H1 (cell line): ENCODE data around the gene PRXL2A. TPM values are rescaled to one million over a fixed set of nuclear protein-coding genes. Genes with fewer than 3 reads are reported as not detected.

Experiments
- CTCF ChIA-PET: fragments of 300-600 bp; sonication (Branson Sonifier 250); formaldehyde crosslinking; loops from one replicate; lab custom pipeline; 2021; ENCODE audit not compliant: partially characterized antibody; lab: Charles Lee
- POLR2A ChIA-PET: fragments of 300-600 bp; sonication (Branson Sonifier 250); formaldehyde crosslinking; loops from one replicate; lab custom pipeline; 2021; ENCODE audit warnings: inconsistent platforms; ENCODE audit not compliant: partially characterized antibody; lab: Charles Lee
- DNase-seq, 2 experiments: peaks; one replicate each; pipeline versions ENCODE4 v3.0.0 to v3.0.0-alpha.2; 2010 to 2022; ENCODE audit warnings: low spot score in 2 of 2, low read depth in 1 of 2, mixed read lengths in 1 of 2
- FAIRE-seq: peaks from 2 replicates; lab custom pipeline; 2011; peaks lifted over from hg19 to GRCh38; lab: Jason Lieb, UNC
- H2AFZ ChIP-seq: 2 replicates; pipeline ENCODE4 v1.8.1; 2012; ENCODE audit warnings: low read length, inconsistent platforms
- H2AK5ac ChIP-seq: 2 replicates; pipeline ENCODE4 v1.6.1; 2013; ENCODE audit warnings: low read depth, low read length
- H2BK120ac ChIP-seq: replicated peaks from 2 replicates; pipeline ENCODE3; 2013; ENCODE audit warnings: low read depth, low read length, inconsistent platforms
- H2BK12ac ChIP-seq: 2 replicates; pipeline ENCODE4 v1.6.1; 2013; ENCODE audit warnings: low read depth, low read length
- H2BK15ac ChIP-seq: 2 replicates; pipeline ENCODE4 v1.6.1; 2013; ENCODE audit warnings: low read length
- H2BK20ac ChIP-seq: 2 replicates; pipeline ENCODE4 v1.6.1; 2013; ENCODE audit warnings: low read length
- H2BK5ac ChIP-seq: 2 replicates; pipeline ENCODE4 v1.6.1; 2013; ENCODE audit warnings: low read depth, low read length
- H3K14ac ChIP-seq: 2 replicates; pipeline ENCODE4 v1.6.1; 2013; ENCODE audit warnings: inconsistent platforms; ENCODE audit not compliant: insufficient read length
- H3K18ac ChIP-seq: 2 replicates; pipeline ENCODE4 v1.6.1; 2013; ENCODE audit warnings: low read length; ENCODE audit errors: extremely low read depth
- H3K23ac ChIP-seq: 2 replicates; pipeline ENCODE4 v1.6.1; 2013; ENCODE audit warnings: inconsistent platforms; ENCODE audit not compliant: insufficient read length
- H3K23me2 ChIP-seq: 2 replicates; pipeline ENCODE4 v1.6.1; 2013; ENCODE audit warnings: low read depth, low read length
- H3K27ac ChIP-seq: 2 replicates; pipeline ENCODE4 v1.6.1; 2011; ENCODE audit warnings: low read depth, low read length, inconsistent platforms
- H3K27me3 ChIP-seq, 4 experiments: replicated peaks in 1 of 4; 1 replicate in 1 of 4; 2 replicates in 3 of 4; pipeline versions ENCODE4 v1.6.1 to v1.8.1; 2011 to 2013; ENCODE audit warnings: low read length in 3 of 4, mild to moderate bottlenecking in 3 of 4, inconsistent platforms in 2 of 4, mixed read lengths in 2 of 4, moderate library complexity in 1 of 4; ENCODE audit not compliant: control insufficient read depth in 3 of 4, insufficient read depth in 3 of 4; ENCODE audit errors: extremely low read depth in 1 of 4
- H3K36me3 ChIP-seq, 4 experiments: 2 replicates each; pipeline versions ENCODE4 v1.6.1 to v1.8.1; 2011 to 2013; ENCODE audit warnings: mild to moderate bottlenecking in 4 of 4, low read length in 3 of 4, moderate library complexity in 2 of 4, control low read depth in 1 of 4, inconsistent platforms in 1 of 4; ENCODE audit not compliant: insufficient read depth in 4 of 4, control insufficient read depth in 2 of 4
- H3K4ac ChIP-seq: replicated peaks from 2 replicates; pipeline ENCODE3; 2013; ENCODE audit warnings: low read length, low read depth, mixed read lengths, inconsistent platforms; ENCODE audit not compliant: insufficient read length
- H3K4me1 ChIP-seq, 4 experiments: replicated peaks in 1 of 4; 1 replicate in 1 of 4; 2 replicates in 3 of 4; pipeline versions ENCODE4 v1.6.1 to v1.8.1; 2011 to 2013; ENCODE audit warnings: low read length in 3 of 4, inconsistent platforms in 2 of 4, mixed read lengths in 1 of 4; ENCODE audit not compliant: insufficient read depth in 4 of 4, control insufficient read depth in 3 of 4
- H3K4me2 ChIP-seq, 2 experiments: 2 replicates each; pipeline versions ENCODE4 v1.6.1 to v1.8.1; 2011 to 2013; ENCODE audit warnings: low read depth in 2 of 2, low read length in 2 of 2, control low read depth in 1 of 2, inconsistent platforms in 1 of 2, mild to moderate bottlenecking in 1 of 2; ENCODE audit not compliant: insufficient read depth in 1 of 2
- H3K4me3 ChIP-seq, 4 experiments: fragments of 200-600, 300-600 bp in 1 of 4; sonication (generic), shearing (Covaris generic), sonication (Bioruptor Twin) in 1 of 4; 2 replicates each; pipeline versions ENCODE4 v1.5.1 to v1.8.1; 2011 to 2016; ENCODE audit warnings: low read length in 4 of 4, low read depth in 3 of 4, control low read depth in 2 of 4, inconsistent platforms in 2 of 4, mild to moderate bottlenecking in 2 of 4, mixed read lengths in 1 of 4, moderate library complexity in 1 of 4; ENCODE audit not compliant: insufficient read depth in 2 of 4; ENCODE audit errors: extremely low read depth in 1 of 4
- H3K56ac ChIP-seq: replicated peaks from 2 replicates; pipeline ENCODE3; 2013; ENCODE audit warnings: low read depth, mild to moderate bottlenecking, mixed read lengths, low read length, inconsistent platforms; ENCODE audit not compliant: insufficient read length
- H3K79me1 ChIP-seq: 2 replicates; pipeline ENCODE4 v1.6.1; 2013; ENCODE audit warnings: low read depth, low read length, control low read depth
- H3K79me2 ChIP-seq, 2 experiments: 2 replicates each; pipeline versions ENCODE4 v1.6.1 to v1.8.1; 2012 to 2013; ENCODE audit warnings: low read length in 2 of 2, mild to moderate bottlenecking in 2 of 2, inconsistent platforms in 1 of 2; ENCODE audit not compliant: insufficient read depth in 2 of 2, control insufficient read depth in 1 of 2
- H3K9ac ChIP-seq, 4 experiments: replicated peaks in 1 of 4; 1 replicate in 1 of 4; 2 replicates in 3 of 4; pipeline versions ENCODE4 v1.6.1 to v1.8.1; 2011 to 2013; ENCODE audit warnings: low read depth in 3 of 4, low read length in 3 of 4, control low read depth in 2 of 4, mild to moderate bottlenecking in 2 of 4, moderate library complexity in 2 of 4, inconsistent platforms in 1 of 4; ENCODE audit errors: extremely low read depth in 1 of 4
- H3K9me3 ChIP-seq, 2 experiments: 2 replicates each; pipeline versions ENCODE4 v1.6.1 to v1.8.1; 2012 to 2013; ENCODE audit warnings: mild to moderate bottlenecking in 2 of 2, moderate library complexity in 2 of 2, control low read depth in 1 of 2, inconsistent platforms in 1 of 2, low read depth in 1 of 2, low read length in 1 of 2, mixed read lengths in 1 of 2; ENCODE audit not compliant: insufficient read depth in 2 of 2
- H4K20me1 ChIP-seq, 2 experiments: replicated peaks in 1 of 2; 2 replicates each; pipeline versions ENCODE3 to v1.8.1; 2011 to 2013; ENCODE audit warnings: inconsistent platforms in 2 of 2, low read length in 2 of 2, mild to moderate bottlenecking in 1 of 2; ENCODE audit not compliant: insufficient read depth in 2 of 2, control insufficient read depth in 1 of 2
- H4K5ac ChIP-seq: 2 replicates; pipeline ENCODE4 v1.6.1; 2013; ENCODE audit warnings: low read length, low read depth, mixed read lengths, inconsistent platforms; ENCODE audit not compliant: insufficient read length
- H4K8ac ChIP-seq: 2 replicates; pipeline ENCODE4 v1.8.0; 2013; ENCODE audit warnings: mild to moderate bottlenecking, moderate library complexity, low read length, inconsistent platforms; ENCODE audit not compliant: insufficient read depth; ENCODE audit errors: extremely low read depth
- H4K91ac ChIP-seq: replicated peaks from 2 replicates; pipeline ENCODE3; 2013; ENCODE audit warnings: low read length, mixed read lengths, inconsistent platforms; ENCODE audit not compliant: insufficient read length
- BACH1 ChIP-seq: IDR thresholded peaks from 2 replicates; pipeline ENCODE4 v1.6.1; 2012; ENCODE audit warnings: low read length, improper control_type of control experiment
- CHD2 ChIP-seq: IDR thresholded peaks from 2 replicates; pipeline ENCODE4 v1.6.1; 2012; ENCODE audit warnings: low read length, improper control_type of control experiment
- GABPA ChIP-seq: IDR thresholded peaks from 2 replicates; pipeline ENCODE4 v1.6.1; 2011; ENCODE audit warnings: mild to moderate bottlenecking, low read length, moderate library complexity, borderline replicate concordance; ENCODE audit not compliant: insufficient read depth
- MAFK ChIP-seq: IDR thresholded peaks from 2 replicates; pipeline ENCODE4 v1.6.1; 2012; ENCODE audit warnings: low read depth, mild to moderate bottlenecking, improper control_type of control experiment, low read length
- RAD21 ChIP-seq, 2 experiments: IDR thresholded peaks in 1 of 2; conservative IDR thresholded peaks in 1 of 2; 2 replicates each; pipeline ENCODE4 v1.6.1; 2011; ENCODE audit warnings: low read depth in 2 of 2, low read length in 2 of 2, improper control_type of control experiment in 1 of 2, inconsistent platforms in 1 of 2, mild to moderate bottlenecking in 1 of 2, moderate library complexity in 1 of 2
- SAP30 ChIP-seq: fragments of 300-600 bp; sonication (generic); IDR thresholded peaks from 2 replicates; pipeline ENCODE4 v1.7.1; 2012; ENCODE audit warnings: low read length, moderate library complexity, mild to moderate bottlenecking, inconsistent platforms; ENCODE audit not compliant: insufficient read depth, insufficient replicate concordance
- TCF12 ChIP-seq: IDR thresholded peaks from 2 replicates; pipeline ENCODE4 v1.6.1; 2011; ENCODE audit warnings: low read depth, mild to moderate bottlenecking, low read length
- YY1 ChIP-seq: IDR thresholded peaks from 2 replicates; pipeline ENCODE4 v1.6.1; 2011; ENCODE audit warnings: low read depth, mild to moderate bottlenecking, low read length
- ZNF274 ChIP-seq: IDR thresholded peaks from 2 replicates; pipeline ENCODE4 v1.7.0; 2012; ENCODE audit warnings: low read length, borderline replicate concordance; ENCODE audit errors: extremely low read depth
- WGBS, 2 experiments: shearing (Covaris generic) in 1 of 2; methylation state at CpG; one replicate each; pipeline versions ENCODE4 v1.1.6 to v1.1.7; 2013 to 2015; ENCODE audit warnings: low lambda C conversion rate in 2 of 2, mixed read lengths in 2 of 2, inconsistent platforms in 1 of 2, low coverage in 1 of 2, missing lambda C conversion rate in 1 of 2; ENCODE audit not compliant: insufficient replicate concordance in 2 of 2, insufficient coverage in 1 of 2, insufficient read length in 1 of 2; ENCODE audit errors: extremely low coverage in 1 of 2, missing lambda C conversion rate in 1 of 2; 5-methylcytosine and 5-hydroxymethylcytosine counted together
- polyA plus RNA-seq, 7 experiments: library from polyadenylated mRNA; depleted of rRNA in 3 of 7; stranded (reverse) in 5 of 7; unstranded in 2 of 7; fragments of >200 nt in 5 of 7; fragments of 200-250 nt in 2 of 7; gene quantifications; 1 replicate in 5 of 7; 2 replicates in 1 of 7; 4 replicates in 1 of 7; pipeline versions ENCODE4 v1.2.1 to v1.2.3, GENCODE V29; 2011 to 2013; ENCODE audit warnings: missing spikeins in 2 of 7, mixed read lengths in 2 of 7
- total RNA-seq: library from RNA; stranded (reverse); fragmentation: NEBNext Ultra II Directional; extraction: Animal tissue kit (Norgen Biotek cat#: 25700); gene quantifications from 2 replicates; pipeline ENCODE4 v1.2.1, GENCODE V29; 2021
- TF ChIP-seq, protein P1 (sequence below): IDR thresholded peaks from 2 replicates; pipeline ENCODE4 v1.6.1; 2012; ENCODE audit warnings: inconsistent platforms

PRXL2A gene
- total and polyA plus RNA-seq, 2 of the 8 experiments (the other 6 are each of a cell fraction or from before 2014, with no cell fraction given), result 13.4 to 58.3 TPM

DNA sequence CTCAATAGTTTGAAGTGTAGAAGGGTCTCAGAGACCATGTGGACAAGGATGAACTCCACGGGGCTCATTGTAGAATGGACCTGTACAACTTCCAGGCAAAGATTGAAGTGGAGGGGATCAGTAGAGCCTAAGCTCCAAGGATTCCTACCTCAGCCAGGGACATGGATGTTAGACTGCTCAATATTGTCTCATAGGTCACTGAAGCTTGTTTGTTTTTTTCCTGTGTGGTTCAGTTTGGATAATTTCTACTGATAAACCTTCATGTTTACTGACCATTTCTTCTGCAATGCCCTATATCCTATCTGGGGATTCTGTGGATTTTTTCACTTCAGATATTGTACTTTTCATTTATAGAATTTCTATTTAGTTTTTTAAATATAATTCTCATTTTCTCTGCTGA lies 42.8 kb upstream of the PRXL2A start:
- no peaks in the 10 kb centered on the region for H3K4me1 ChIP-seq
- no peak overlapping the region for H3K9ac ChIP-seq
- H3K79me2 ChIP-seq, result no peaks in the 10 kb centered on the region
- no peak overlapping the region for H2BK12ac ChIP-seq
- peaks cover 0 to 15% (median 2%) of the 10 kb centered on the region in 4 experiments; a peak in 3 of 8 replicates for H3K36me3 ChIP-seq
- no peak overlapping the region for H3K18ac ChIP-seq
- no peak overlapping the region for H2AFZ ChIP-seq
- WGBS, 2 experiments, result 41% methylated on average over 1 of the region's 1 CpG; no CpG with 5 or more reads in 1 of the 2 experiments
- no peak overlapping the region for H2BK20ac ChIP-seq
- H3K4me2 ChIP-seq, result no peak overlapping the region
- H2AK5ac ChIP-seq, result no peak overlapping the region
- no peak overlapping the region for H4K91ac ChIP-seq
- H3K4me3 ChIP-seq, result no peak overlapping the region
- H3K27ac ChIP-seq, result no peak overlapping the region
- no peak overlapping the region for H3K56ac ChIP-seq
- H4K20me1 ChIP-seq, result no peaks in the 10 kb centered on the region
- no peak for TF ChIP-seq RAD21 (IDR thresholded peaks at IDR 0.05 in 1 of 2, conservative IDR thresholded peaks at IDR 0.05 in 1 of 2; ENCODE audit: low read depth in 2 of 2, low read length in 2 of 2)
- TF ChIP-seq SAP30, result no peak
- no peak for TF ChIP-seq MAFK
- TF ChIP-seq ZNF274, result no peak
- TF ChIP-seq TCF12, result no peak
- TF ChIP-seq BACH1, result no peak
- no peak for TF ChIP-seq CHD2
- TF ChIP-seq GABPA, result no peak
- TF ChIP-seq, protein P1, sequence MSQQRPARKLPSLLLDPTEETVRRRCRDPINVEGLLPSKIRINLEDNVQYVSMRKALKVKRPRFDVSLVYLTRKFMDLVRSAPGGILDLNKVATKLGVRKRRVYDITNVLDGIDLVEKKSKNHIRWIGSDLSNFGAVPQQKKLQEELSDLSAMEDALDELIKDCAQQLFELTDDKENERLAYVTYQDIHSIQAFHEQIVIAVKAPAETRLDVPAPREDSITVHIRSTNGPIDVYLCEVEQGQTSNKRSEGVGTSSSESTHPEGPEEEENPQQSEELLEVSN, result no peak
- no peak for TF ChIP-seq YY1
- TF ChIP-seq, all 59 proteins: peak for 0
- Histone ChIP-seq H4K8ac (no peak overlapping the region), H3K14ac (no peak overlapping the region), H3K9me3 (peaks cover 14 to 17% of the 10 kb centered on the region in 2 experiments; a peak in 3 of 4 replicates), H3K4ac (no peak overlapping the region), H3K79me1 (no peaks in the 10 kb centered on the region), H2BK15ac (no peak overlapping the region), H3K23me2 (no peaks in the 10 kb centered on the region), H2BK5ac (no peak overlapping the region), H3K27me3 (no peaks in the 10 kb centered on the region), H2BK120ac (no peak overlapping the region), H3K23ac (no peak overlapping the region), H4K5ac (no peak overlapping the region)
- ChIA-PET POLR2A (interaction anchor here (1.2 kb wide), 1 partner anchor 8 kb away, joined by 4 read pairs; no protein-coding TSS in a partner anchor), CTCF (interaction anchor here (1.2 kb wide), 1 partner anchor 105 kb away, joined by 4 read pairs; no protein-coding TSS in a partner anchor)
- DNase-seq (no peak), FAIRE-seq (no peak)
